AG08395 (cell line): Measurements from ENCODE around the gene MAPK12.
A peak's percentile ranks its signal among the peaks of the same experiment; 100 is the strongest.
"Not testable (repeated sequence)": the region's sequence is repeated elsewhere in the genome, so short reads cannot be mapped to it uniquely, and the experiment has no call there.

ENCODE experiments used
- DNase-seq: peaks from one replicate; pipeline ENCODE4 v3.0.0; 2012; ENCODE audit warnings: mixed read lengths, low spot score

Gene MAPK12

DNA sequence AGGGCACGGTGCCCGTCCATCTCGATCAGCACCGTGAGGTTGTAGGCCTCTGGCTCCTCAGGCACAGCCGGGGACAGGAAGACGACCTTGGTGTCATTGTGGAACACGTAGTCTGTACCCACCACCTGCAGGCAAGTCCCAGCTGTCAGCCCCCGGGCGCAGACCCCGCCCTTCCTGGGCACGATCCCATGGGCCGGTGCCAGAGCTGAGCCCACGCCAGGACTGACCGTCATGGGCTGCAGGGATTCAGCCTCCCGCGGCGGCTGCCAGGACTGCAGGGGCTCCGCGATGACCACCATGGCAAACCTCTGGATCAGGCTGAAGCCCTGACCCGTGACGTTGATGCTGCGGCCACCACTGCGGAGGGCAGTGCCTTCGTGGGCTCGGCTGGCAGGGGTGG is 20.5 kb upstream of the MAPK12 start:
- DNase-seq: no peak

DNA sequence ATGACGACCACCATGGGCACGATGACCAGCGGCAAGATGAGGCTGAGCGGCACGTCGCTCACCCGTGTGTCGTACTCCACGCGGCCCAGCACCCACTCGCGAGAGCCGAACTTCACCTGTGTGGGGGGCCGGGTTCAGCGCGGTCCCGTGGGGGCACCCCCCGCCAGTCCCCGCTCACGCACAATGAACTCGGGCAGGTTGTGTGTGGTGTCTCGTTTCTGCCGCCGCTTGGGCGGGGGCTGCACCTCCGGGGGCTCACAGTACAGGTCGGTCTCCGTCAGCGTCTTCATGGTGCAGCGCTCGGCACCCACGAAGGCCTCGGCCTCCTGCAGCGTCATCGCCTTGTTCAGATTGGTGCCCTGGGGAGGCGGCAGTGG is 19.9 kb upstream of the MAPK12 start:
- DNase-seq: no peak

DNA sequence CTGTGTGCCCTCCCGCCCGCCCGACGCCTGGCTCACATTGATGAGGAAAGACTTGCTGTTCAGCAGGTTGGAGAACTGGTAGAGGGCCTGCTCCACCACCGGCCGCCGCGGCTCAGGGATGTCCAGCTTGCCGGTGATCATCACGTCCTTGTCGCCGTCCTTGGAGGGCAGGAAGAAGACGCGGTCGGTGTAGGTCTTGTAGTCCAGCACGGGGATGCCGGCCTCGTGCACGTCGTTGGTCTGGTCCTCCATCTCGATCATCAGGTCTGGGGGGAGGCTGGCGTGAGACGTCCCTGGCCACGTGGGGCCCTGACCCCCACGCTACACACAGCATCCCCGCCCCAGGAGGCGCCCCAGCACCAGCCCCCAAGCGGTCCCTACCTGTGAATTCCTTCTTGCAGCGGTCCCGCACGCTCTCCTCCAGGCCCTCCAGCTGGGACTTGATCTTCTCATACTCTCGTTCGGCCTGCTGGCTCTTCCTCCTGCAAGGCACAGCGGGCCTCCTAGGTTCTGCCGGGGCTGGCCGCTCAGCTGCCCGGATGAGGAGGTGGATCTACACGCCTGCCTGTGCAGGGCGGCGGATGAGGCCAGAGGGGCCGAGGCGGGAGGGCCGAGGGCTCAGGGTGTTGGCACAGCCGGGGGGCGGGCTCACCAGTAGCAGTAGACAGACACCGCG is 19.4 kb upstream of the MAPK12 start:
- DNase-seq: no peak

DNA sequence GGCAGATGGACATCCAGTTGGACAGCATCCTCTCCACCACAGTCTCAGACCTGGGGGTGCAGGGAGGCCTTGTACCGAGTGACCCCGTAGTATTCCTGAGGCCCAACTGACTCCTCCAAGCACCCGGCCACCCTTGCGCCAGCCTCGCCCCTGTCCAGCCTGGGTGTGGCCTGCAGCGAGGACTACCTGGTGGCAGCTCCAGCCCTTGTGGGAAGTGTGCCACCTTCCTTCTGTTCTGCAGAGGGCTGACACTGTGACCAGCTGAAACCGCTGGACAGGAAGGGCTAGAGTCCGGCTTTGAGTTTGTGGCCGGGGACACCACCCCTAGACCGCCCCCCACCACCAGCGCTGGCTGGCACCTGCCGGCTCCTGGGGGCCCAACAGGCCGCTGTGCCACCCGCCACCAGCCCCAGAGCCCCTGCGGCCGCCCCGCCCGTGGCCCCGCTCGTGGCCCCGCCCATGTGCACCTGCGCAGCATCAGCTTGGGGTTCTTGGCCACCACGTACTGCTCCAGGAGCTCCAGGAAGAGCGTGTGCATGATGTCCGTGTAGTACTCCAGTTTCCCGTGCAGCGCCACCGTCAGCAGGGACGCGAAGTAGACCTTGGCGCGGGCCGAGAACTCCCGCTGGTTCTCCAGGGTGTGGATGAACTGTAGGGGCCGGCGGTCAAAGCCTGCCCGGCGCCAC is 18.7 kb upstream of the MAPK12 start:
- no peak for DNase-seq

DNA sequence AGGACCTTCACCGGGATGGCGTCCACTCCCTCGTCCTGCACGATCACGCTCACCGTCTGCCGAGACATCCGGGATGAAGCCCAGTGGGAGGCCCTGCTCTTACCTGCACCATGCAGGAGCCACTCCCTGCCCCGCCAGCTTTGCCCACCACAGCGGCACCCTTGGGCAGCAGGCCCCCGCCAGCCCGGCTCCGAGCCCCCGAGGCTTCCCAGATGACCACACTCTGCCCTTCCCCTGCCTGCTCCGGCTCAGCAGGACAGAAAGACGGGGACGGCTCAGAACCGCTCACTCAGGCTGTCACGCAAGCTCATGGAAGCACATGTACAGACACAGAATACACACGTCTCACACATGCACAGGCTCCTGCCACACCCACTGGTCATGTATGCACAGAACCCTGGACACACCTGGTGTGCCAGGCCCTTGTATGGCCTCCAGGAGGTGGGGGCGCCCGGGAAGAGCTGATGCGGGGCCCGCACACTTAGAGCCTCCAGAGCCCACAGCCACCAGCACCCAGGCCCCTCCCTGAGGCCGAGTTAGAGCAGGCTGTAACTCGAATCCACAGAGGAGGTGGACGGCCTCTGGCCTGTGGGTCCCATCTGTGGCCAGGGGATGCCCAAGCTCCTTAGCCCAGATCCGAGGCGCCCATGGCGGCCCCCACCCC is 17.6 kb upstream of the MAPK12 start:
- no peak for DNase-seq

- no peak for DNase-seq
These were observed 17.0 kb upstream of the MAPK12 start for GRCh38 chr22:50278461-50278860.

DNA sequence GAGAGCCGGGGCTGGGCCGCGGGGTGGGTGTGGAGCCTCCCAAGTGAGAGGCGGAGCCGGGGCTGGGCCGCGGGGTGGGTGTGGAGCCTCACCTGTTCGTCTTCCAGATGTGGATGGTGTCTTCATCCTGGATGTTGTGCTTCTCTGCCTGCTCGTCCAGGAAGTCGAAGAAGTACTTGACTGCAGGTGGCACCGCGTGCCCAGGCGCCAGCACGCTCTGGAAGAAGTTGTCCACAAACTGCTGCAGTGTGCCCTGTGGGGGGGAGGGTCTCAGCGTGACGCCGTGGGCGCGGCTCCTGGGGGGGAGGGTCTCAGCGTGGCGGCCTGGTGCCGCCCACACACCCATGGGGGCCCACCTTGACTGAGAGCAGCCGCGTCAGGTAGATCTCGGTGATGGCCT is 16.3 kb upstream of the MAPK12 start:
- no peak for DNase-seq

- peak; percentile 31 for DNase-seq
These were observed 14.7 kb upstream of the MAPK12 start for GRCh38 chr22:50276143-50276542.

DNA sequence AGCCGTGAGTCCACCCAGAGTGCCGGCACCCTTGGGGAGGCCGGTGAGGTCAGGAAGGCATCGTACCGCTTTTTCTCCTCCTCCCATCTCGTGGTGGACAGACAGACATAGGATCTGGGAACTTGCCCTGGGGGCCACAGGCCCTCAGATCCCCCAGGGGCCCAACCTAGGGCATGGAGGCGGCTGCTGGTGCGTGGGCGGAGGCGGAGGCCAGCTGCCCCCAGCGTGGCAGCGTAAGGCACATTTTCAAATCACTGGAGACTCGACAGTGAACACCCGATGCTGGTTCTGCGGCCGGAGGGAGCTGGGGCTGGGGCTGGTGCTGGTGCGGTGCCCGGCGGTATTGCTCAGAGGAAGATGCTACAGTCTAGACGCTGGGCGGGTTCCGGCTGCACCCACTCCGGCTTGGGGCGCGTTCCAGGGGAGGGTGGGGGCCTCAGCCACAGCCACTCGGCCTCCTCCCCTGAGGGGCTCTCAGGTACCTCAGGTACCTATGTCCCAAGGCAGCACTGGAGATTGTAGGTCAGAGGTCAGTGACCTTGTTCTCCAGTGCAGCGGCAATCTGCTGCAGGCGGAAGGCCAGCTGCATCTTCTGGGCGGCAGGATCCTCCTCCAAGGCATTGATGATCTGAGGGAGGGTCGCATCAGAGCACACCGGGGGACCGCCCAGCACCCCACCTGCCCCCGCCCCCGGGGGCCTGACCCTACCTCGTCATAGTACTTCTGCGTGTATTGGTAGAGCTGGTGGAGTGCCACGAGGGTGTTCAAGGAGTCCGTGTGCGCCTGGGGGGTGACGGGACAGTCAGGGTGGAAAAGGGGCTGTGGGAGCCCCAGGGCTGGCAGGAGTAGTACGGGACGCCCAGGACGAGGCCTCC is 13.9 kb upstream of the MAPK12 start:
- DNase-seq: no peak

DNA sequence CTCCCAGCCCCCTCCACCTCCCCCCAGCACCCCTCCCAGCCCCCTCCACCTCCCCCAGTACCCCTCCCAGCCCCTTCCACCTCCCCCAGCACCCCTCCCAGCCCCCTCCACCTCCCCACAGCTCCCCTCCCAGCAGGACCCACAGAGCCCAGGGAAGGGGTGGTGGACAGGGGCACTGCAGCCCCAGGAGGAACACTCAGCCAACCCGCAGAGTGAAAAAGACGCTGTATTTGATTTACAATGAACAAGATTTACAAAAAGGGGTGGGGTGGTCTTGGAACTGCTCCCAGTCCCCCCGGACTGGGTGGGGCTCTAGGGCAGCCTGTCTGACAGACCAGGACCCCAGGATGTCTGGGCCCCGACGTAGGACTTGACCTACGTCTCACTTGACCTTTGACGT is 13.3 kb upstream of the MAPK12 start:
- no peak for DNase-seq

GRCh38 chr22:50274311-50274710 is 12.8 kb upstream of the MAPK12 start:
- DNase-seq: peak; percentile 61

DNA sequence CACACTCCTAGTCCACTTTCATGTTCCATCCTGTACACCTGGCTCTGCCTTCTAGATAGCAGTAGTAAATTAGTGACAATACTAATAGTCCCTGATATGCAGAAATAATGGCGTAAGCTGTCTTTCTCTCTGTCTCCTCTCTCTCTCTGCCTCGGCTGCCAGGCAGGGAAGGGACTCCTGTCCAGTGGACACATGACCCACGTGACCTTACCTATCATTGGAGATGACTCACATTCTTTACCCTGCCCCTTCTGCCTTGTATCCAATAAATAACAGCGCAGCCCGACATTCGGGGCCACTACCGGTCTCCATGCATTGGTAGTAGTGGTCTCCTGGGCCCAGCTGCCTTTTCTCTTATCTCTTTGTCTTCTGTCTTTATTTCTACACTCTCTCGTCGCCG is 12.3 kb upstream of the MAPK12 start:
- not testable (repeated sequence) for DNase-seq

GRCh38 chr22:50273352-50273751 is 11.9 kb upstream of the MAPK12 start:
- DNase-seq: not testable (repeated sequence)

DNA sequence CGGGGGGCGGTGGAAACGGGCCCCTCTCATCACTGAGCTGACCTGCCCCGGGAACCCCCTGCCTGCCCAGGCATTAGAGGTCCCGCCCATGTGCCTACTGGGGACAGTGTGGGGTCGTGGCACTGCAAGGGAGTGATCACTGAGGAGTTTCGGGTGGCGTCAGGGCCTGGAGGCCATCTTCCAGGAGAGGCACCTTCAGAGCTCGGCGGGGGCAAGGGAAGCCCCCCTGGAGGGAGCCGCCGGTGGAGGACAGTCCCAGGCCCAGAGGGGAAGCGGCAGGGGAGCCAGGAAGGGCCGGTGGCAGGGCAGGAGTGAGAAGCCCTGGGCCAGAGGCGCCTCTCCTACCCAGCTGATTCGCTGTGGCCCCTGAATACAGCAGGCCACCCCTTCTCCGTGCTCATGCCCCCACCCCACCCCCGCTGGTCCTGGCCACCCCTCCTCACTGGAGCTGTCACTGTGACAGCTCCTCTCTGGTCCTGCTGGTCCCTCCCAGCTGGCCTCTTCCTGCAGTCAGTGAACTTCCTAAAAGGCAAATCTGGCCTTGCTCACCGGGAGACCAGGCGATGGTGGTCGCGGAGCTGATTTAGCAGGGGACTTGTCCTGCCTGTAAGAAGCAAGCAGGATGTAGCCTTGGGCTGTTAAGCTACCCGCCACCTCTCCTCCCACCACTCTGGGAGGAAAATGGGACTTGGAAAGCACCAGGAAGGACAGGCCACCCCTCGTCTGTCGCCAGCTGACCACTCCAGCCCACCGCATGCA is 10.7 kb upstream of the MAPK12 start:
- no peak for DNase-seq

DNA sequence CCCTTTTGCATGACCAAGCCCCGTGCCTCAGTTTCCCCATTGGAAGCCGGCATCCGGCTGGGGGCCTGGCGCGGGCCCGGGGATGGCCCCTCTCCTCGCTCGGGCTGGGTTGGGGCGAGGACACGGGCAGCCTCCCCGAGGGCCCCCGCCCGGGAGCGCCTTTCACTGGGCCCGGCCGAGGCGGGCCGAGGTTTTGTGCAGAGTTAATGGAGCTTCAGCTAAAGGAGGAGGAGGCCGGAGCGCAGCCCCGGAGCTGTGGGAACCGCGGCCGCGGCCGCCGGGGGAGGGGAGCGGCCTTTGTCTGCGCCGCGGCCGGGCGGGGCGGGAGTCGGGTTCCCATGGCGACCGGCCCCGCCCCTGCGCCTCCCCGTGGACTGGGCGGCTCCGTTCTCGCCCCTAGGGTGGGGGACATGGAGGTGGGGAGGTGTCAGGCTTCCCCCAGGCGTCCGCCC is 10.1 kb upstream of the MAPK12 start:
- DNase-seq: peak; percentile 74

- peak; percentile 72 for DNase-seq
These were observed 9.3 kb upstream of the MAPK12 start for GRCh38 chr22:50270666-50271394.

DNA sequence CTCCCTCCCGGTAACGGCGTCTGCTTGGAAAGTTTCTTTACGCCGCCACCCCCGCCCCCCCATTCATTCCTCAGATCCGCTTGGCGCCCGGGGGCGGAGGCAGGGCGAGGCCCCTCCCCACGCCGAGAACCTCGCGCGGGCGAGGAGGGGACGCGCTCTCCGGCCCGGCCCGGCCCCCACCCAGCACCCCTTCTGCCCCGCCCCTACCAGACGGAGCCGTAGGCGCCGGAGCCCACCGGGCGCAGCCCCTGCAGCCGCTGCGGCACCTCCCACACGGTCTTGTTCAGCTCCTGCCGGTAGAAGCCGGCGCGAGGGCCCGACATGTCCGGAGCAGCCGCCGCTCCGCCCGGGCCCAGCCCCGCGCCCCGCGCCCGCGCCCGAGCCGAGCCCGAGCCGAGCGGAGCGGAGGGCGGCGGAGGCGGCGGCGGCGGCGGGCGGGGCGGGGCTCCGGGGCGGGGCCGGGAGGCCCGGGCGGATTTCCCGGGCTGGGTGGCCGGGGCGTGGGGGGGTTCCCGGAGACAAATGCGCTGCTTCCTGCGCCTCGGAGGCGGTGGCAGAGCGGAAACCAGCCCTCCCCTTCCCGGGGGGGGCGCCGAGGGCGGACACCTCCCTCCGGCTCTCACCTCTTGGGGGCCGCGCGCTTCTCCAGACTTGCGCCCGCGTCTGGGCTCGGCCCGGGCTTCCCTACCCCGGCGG is 8.6 kb upstream of the MAPK12 start, which contains the start of gene MAPK11:
TSS of gene MAPK11 (minus strand) at position 411 of the 696 bp plus-strand sequence. CDS start at position 323, 88 bp downstream.
- DNase-seq: peak; percentile 44

- DNase-seq: no peak
These were observed 8.1 kb upstream of the MAPK12 start for GRCh38 chr22:50269573-50269969.

- no peak for DNase-seq
These were observed 7.2 kb upstream of the MAPK12 start for GRCh38 chr22:50268655-50269113.
